Smooth muscle cell (in vitro differentiated cells): Measurements from ENCODE around the gene SPON2. TPM values are rescaled to one million over a fixed set of nuclear protein-coding genes. Genes with fewer than 3 reads are reported as not detected.

ENCODE experiments used
- DNase-seq: peaks from one replicate; lab custom pipeline; 2025; ENCODE audit not compliant: unreplicated experiment; lab: John Stamatoyannopoulos, UW
- H2AFZ ChIP-seq: fragments of 200-600 bp; sonication (generic); 2 replicates; pipeline ENCODE4 v1.6.0; 2016; ENCODE audit warnings: antibody characterized with exemption, low read depth, mild to moderate bottlenecking
- H3F3A ChIP-seq: fragments of 200-600 bp; sonication (generic); 2 replicates; pipeline ENCODE4 v1.6.0; 2017; ENCODE audit warnings: antibody characterized with exemption, low read depth
- H3K27ac ChIP-seq: fragments of 200-600 bp; sonication (generic); 2 replicates; pipeline ENCODE4 v1.5.1; 2016; ENCODE audit warnings: low read depth, mild to moderate bottlenecking
- H3K27me3 ChIP-seq: fragments of 200-600 bp; sonication (generic); 2 replicates; pipeline ENCODE4 v1.6.1; 2016; ENCODE audit warnings: low read depth, mild to moderate bottlenecking
- H3K36me3 ChIP-seq: fragments of 200-600 bp; sonication (generic); 2 replicates; pipeline ENCODE4 v1.5.1; 2016; ENCODE audit warnings: low read depth
- H3K4me1 ChIP-seq: fragments of 200-600 bp; sonication (generic); 2 replicates; pipeline ENCODE4 v1.5.1; 2016; ENCODE audit warnings: low read depth
- H3K4me2 ChIP-seq: fragments of 200-600 bp; sonication (generic); 2 replicates; pipeline ENCODE4 v1.6.0; 2016; ENCODE audit warnings: mild to moderate bottlenecking
- H3K4me3 ChIP-seq: fragments of 200-600 bp; sonication (generic); 2 replicates; pipeline ENCODE4 v1.5.1; 2016; ENCODE audit warnings: mild to moderate bottlenecking
- H3K79me2 ChIP-seq: fragments of 200-600 bp; sonication (generic); 2 replicates; pipeline ENCODE4 v1.6.0; 2016; ENCODE audit warnings: low read depth, mild to moderate bottlenecking
- H3K9ac ChIP-seq: fragments of 200-600 bp; sonication (generic); 2 replicates; pipeline ENCODE4 v1.6.0; 2016; ENCODE audit warnings: low read depth
- H3K9me3 ChIP-seq: fragments of 200-600 bp; sonication (generic); replicated peaks from 2 replicates; pipeline ENCODE4 v1.5.1; 2016; ENCODE audit warnings: low read depth
- H4K20me1 ChIP-seq: fragments of 200-600 bp; sonication (generic); 2 replicates; pipeline ENCODE4 v1.6.0; 2016; ENCODE audit warnings: low read depth
- CTCF ChIP-seq: fragments of 200-600 bp; sonication (generic); IDR thresholded peaks from 2 replicates; pipeline ENCODE4 v1.5.1; 2017; ENCODE audit warnings: borderline replicate concordance, mild to moderate bottlenecking, antibody characterized with exemption; ENCODE audit not compliant: insufficient read depth, poor library complexity, severe bottlenecking
- WGBS: methylation state at CpG from one replicate; pipeline ENCODE4 v1.1.7; 2016; ENCODE audit warnings: low lambda C conversion rate; 5-methylcytosine and 5-hydroxymethylcytosine counted together
- polyA plus RNA-seq: library from polyadenylated mRNA; unstranded; fragments of >200 nt; fragmentation: Nextera tagmentation; extraction: Ambion mirVana; gene quantifications from 2 replicates; pipeline ENCODE4 v1.2.1, GENCODE V29; 2016
- total RNA-seq: library from RNA; depleted of rRNA; stranded (reverse); fragments of >200 nt; gene quantifications from 2 replicates; pipeline ENCODE4 v1.2.3, GENCODE V29; 2014

Gene SPON2
- total and polyA plus RNA-seq, 2 experiments from 2014 or later, result 171 to 427 TPM

- Histone ChIP-seq H3K9ac (no peak overlapping the region), H3K4me3 (no peak overlapping the region), H3K27ac (peak overlapping the region; percentile 24), H4K20me1 (peaks cover 76% of the 10 kb centered on the region), H3K79me2 (peaks cover 7% of the 10 kb centered on the region), H3K27me3 (no peaks in the 10 kb centered on the region), H3K9me3 (no peaks in the 10 kb centered on the region), H3K4me2 (no peak overlapping the region), H3K4me1 (no peaks in the 10 kb centered on the region), H3F3A (no peaks in the 10 kb centered on the region), H2AFZ (no peak overlapping the region), H3K36me3 (no peaks in the 10 kb centered on the region)
- TF ChIP-seq CTCF, result no peak
- 75% methylated on average over 21 of the region's 21 CpGs for WGBS
- DNase-seq, result no peak
These were observed 46.5 kb upstream of the SPON2 start for GRCh38 chr4:1218634-1219565.

GRCh38 chr4:1217366-1217765, 45.0 kb upstream of the SPON2 start:
- Histone ChIP-seq H2AFZ (no peak overlapping the region), H3K4me2 (no peak overlapping the region), H4K20me1 (peaks cover 63% of the 10 kb centered on the region), H3K79me2 (peaks cover 7% of the 10 kb centered on the region), H3F3A (no peaks in the 10 kb centered on the region), H3K27ac (no peak overlapping the region), H3K4me1 (no peaks in the 10 kb centered on the region), H3K27me3 (no peaks in the 10 kb centered on the region), H3K9me3 (no peaks in the 10 kb centered on the region), H3K9ac (no peak overlapping the region), H3K36me3 (no peaks in the 10 kb centered on the region), H3K4me3 (no peak overlapping the region)
- TF ChIP-seq CTCF, result no peak
- DNase-seq, result no peak
- 99% methylated on average over 27 of the region's 27 CpGs for WGBS

GRCh38 chr4:1216869-1217294, 44.5 kb upstream of the SPON2 start:
- Histone ChIP-seq H3K36me3 (no peaks in the 10 kb centered on the region), H3K9me3 (no peaks in the 10 kb centered on the region), H3K9ac (no peak overlapping the region), H3K27me3 (no peaks in the 10 kb centered on the region), H3K79me2 (peaks cover 7% of the 10 kb centered on the region), H2AFZ (no peak overlapping the region), H3F3A (no peaks in the 10 kb centered on the region), H3K4me2 (no peak overlapping the region), H3K4me3 (no peak overlapping the region), H3K4me1 (no peaks in the 10 kb centered on the region), H3K27ac (no peak overlapping the region), H4K20me1 (peaks cover 62% of the 10 kb centered on the region)
- WGBS, result 96% methylated on average over 21 of the region's 21 CpGs
- DNase-seq, result no peak
- TF ChIP-seq CTCF, result no peak
